Activated CD4-positive, alpha-beta T cell treated with anti-CD3 and anti-CD28 coated beads, Interleukin-2, amount 50 U/mL, for 4 hours (primary cell): ENCODE measurements around the gene PTPRG.

Source experiments
- DNase-seq, 2 experiments: peaks; one replicate each; pipeline ENCODE4 v3.0.0-alpha.2; 2020

PTPRG gene

DNA sequence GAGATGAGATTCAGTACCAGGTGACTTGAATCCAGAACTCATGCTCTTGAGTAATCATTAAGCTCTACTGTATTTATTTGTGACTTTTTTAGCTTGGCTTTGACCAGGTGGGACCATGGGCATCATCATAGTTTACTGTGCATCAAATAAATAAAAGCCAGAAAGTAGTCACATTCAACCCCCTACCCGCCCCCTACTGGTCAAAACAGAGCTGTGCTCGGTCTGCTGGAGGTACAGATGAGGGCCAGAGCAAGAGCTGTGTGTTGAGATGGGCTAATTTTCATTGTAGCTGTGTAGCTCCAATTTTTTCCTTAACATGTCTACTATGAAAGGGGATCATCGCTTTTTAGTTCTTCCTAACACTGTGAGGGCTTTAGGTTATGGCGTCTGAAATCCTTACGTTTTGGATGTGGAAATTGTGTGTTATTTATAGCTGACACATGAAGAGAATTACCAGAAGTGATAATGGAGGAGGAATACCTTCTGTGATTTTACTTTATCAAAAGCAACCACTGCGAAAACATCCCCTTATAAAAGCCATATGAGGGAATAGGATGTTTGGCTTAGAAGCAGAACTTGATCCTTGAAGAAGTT lies 375.1 kb downstream of the PTPRG start:
- no peak for DNase-seq

DNA sequence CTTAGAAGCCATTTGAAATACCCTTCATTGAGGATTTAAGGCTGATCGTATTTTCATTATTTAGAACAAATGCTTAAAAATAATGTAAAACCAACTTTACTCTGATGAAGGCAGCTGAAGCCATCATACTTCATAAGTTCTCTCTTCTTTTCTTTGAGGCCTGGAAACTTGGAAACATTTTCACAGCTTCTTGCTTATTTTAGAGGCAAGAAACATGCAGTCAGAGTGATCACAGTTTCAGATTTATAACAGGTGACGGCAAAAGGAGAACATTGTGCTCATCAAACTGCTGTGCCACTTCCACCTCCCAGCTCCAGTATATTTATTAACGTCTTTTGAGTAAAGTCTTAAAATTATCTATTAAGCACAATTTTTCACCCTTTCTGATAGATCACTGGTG lies 376.1 kb downstream of the PTPRG start:
- no peak for DNase-seq

DNA sequence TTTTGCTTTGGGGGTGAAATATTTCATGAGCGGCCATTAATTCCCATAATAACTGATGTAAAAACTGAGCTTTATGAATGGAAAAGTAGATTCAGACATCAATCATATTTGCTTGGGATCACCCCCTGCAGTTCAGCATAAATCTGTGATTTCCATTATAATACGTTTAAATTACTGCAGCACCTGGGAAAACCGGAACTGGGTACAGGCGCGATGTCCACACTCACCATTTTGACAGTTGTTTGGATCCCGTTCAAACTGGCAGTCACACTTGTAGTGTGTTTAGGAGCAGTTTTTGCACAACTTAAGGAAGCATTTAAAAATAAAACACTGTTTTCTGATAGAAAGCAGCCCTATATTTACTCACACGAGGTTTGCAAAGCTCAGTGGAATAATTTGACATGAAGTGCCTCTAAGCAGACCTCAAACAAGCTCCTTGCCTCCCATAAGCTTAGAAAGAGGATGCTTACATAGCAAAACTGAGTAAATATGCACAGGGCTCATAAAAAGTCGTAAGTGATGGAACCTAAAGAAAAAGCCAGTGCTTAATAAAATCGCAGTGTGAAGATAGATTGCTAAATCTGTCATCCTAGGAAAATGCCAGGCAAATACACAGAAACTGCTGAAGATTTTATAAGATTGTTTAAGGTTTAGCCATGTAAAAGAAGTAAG lies 377.6 kb downstream of the PTPRG start:
- no peak for DNase-seq

DNA sequence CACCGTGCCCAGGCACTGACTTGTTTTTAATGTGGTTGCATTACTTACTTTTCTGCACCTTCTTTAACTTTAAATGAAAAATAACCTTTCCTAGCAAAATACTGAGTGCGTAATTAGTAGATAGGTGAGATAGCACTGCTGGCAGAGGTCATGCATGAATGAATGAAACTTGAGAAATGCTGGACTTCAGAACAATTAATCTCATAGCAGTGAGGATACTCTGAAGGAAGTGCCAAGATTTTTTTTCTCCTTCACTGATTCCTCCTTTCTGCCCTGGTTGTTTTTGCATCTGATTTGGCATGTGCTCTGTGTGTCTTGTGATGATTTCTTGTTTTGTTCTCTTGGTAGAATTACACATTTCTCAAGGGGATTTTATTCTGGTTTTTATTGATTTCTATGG lies 378.9 kb downstream of the PTPRG start:
- DNase-seq, result no peak

DNA sequence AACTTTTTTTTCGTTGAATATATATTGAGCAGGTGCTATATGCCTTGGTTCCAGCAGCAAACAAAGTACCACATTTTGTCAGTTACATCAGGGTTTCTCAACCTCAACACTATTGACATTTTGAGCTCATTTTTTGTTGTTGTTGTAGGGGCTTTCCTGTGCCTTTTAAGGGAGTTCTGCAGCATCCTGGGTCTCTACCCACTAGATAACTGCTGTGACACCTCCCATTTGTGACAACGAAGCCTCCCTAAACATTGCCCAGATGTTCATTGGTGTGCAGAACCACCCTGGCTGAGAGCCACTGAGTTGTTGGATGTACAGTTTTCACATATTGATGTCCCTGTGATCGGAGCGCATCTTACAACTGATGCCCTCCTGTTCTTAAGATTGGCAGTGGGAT lies 382.6 kb downstream of the PTPRG start:
- DNase-seq, result no peak

DNA sequence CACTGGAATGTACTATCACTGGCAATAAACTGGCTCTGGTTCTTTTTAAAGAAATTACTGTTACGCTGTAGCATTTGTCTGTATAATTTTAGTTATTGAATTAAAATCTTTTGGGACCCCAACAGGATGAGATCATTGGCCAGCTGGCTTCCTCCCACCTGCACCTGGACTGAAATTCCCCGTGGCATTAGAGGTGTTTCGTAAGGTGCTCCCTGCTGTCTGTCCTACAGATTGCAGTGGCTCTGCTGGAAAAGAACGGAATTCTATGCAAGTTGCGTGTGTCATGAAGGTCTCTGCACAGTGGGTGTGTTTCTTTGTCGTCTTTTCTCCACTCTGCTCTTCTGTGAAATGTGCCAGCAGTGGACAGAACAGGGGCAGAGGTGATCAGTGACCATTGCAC lies 383.4 kb downstream of the PTPRG start:
- no peak for DNase-seq

DNA sequence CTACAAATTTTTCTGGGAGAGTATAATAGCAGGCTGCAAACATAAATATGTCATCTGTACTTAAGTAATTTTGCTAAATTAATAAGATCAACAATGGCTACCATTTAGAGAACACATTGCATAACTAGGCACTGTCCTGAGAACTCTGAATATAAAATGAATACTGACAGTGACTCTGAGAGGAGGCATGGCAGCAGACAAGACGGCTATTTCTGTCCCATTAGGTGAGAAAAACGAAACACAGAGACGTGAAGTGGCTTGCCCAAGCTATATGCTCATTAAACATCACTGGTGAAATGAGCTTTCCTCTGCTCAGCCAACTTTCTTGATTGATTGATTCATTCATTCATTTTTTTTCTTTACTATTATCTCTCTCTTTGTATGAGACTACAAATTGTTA lies 384.3 kb downstream of the PTPRG start:
- no peak for DNase-seq

DNA sequence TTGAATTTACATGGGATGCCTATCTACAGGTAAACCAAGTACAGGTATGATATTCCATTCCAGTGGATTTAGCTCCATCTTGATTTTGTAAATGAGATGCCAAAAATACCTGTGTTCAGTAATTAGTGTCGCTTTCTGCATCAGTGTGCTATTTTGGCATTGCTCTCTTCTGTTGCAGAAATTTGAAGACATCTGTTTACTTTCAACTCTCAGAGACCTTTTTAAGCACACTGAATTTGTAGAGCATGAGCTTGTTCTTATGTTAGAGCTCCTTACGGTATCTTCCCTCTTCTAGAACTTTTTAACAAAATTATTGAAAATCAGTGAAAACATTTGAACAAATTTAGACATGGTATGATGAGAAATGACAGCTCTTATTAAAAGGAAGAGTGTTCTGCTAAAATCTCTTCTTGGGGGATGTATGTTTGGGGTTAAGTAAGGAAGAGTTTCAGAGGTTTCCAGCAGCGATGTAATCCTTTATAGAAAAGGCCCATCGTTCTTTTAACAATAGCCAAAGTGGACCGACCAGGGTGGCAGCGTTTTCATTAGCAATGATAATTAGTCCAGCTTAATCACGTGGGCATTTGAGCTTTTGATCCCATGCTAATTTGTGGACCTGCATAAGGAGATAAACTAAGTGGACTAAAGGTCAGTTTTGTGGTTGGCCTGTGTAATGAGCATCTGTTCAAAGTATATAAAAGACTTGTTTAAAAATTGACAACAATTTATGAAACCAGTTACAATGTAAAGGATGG lies 385.4 kb downstream of the PTPRG start:
- no peak for DNase-seq

DNA sequence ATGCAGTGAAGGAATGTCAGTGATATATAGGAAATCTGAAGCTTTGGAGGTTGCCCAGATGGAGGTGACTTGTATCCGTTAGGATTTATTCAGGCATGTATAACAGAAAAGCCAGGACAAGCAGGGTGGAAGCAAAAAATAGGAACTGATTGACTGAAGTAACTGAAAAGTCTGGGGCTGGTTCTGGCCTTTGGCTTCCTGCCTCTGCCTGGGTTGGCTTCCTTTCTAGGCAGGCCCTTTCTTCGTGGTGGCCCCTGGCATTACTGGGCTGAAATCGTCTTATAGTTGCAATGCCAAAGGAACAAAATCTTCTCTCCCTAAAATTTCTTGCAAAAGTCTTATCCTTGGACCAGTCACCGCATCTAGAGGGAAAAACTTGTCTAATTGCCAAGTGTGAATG lies 386.1 kb downstream of the PTPRG start:
- DNase-seq, result no peak

DNA sequence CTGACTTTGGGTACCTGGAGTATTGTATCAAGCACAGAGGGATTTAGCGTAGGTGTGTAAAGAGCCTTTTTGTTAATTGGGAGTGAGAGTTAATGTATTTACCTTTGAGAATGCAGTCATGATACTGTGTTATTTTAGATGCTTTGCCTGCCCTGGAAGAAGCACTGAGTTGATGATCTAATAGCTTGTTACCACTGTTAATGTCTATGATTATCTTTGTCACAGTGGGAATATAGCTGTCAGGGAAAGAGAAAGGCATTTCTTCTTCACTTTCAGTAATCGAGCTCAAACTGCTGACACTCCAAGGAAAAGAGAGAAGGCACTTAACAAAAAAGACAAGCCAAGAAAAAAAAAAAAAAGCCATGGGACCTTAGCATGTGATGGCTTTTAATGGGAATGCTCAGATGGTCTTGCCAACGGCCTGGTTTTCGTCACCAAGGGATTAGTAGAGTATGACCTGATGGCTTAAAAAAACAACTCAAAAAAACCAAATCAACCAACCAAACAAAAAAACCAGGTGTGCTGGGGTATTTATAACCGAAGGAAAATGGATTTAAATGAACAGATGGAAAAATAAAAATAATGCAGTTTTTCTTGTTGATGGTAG lies 387.4 kb downstream of the PTPRG start:
- no peak for DNase-seq

DNA sequence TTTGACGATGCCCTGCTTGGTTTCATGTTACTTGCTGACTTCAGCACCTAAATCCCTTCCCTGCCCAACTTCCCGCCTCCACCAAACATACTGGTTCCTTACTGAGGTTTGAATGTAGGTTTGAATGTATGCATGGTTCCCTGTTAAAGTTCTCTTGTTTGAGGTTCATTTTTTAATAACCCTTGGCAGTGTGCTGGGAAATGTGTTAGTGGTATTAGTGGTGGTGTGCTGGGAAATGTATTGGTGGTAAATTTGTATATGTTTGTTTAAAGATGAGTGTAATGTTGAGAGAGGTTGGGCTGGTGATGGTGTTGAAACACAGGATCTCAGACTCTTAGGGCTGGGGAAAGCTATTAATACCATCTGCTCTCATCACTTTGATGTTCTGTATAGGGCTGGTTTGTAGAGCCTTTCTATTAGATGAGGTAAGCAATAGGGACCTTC lies 392.7 kb downstream of the PTPRG start:
- DNase-seq, result no peak

DNA sequence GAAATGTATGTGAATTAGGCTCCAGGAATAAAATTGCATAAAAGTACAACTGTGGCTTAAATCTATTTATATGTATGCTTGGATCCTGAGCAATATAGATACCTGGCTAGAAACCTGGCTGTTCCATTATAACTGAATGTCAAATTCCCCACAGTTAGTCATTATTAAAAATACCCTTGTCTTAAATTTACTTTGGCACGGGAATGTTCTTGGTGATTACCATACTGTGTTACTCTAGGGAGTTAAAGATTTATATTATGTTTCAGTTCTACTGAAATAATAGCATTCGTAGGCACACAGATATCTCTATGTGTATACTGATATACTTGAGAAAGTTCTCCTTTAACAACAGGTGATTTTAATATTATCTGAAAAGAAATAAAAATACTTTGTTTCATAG lies 394.1 kb downstream of the PTPRG start:
- no peak for DNase-seq

DNA sequence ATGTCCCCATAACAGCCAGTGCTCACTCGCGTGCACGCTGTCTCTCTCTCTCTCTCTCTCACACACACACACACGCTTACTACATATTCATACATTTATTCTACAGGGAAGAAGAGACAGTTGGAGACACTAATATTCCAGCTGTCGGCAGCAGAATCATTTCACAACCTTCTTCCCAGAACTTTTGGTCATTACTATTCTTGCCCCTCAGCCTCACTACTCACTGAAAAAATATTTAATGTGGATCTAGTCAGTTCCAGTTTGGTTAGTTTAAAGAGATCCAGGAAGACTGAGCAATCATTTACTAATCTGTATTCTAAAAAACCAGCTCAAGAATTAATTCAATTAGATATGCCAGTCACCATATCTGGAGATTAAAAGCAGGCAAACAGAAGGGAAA lies 394.9 kb downstream of the PTPRG start:
- DNase-seq, result no peak

DNA sequence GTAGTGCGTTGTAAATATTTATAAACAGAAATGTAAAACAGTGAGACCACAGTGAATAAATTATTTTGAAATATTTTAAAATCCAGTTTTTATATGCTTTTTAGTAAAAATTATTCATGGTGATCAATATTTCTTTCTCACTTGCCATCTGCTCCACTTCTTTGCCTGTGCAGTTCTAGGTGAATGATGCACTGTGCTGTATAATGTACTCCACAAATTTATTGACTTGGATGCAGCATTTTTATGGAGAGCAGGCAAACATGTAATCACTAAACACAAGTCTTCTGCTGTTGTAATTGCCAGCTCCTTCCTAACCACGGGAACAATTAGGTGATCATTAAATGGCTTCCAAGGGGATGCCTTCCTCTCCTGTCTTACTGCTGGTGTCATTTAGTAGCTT lies 395.9 kb downstream of the PTPRG start:
- no peak for DNase-seq

DNA sequence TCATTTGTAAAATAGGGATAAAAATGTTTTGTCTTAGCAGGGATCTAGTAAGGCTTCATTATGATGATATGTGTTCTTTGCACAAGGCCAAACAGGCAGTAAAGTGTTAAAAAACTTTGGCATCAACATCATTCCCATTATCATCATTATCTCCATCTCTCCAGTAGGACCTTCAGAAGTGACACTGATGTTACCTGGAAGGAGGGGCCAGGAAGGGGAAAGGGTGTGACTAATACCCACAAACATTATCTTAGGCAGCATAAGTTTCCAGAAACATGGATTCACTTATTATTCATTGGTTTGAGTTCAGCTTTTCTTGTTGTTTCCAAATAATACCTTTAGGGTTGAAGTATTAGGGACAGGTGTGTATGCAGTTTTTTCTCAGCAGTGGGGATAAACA lies 399.6 kb downstream of the PTPRG start:
- no peak for DNase-seq

DNA sequence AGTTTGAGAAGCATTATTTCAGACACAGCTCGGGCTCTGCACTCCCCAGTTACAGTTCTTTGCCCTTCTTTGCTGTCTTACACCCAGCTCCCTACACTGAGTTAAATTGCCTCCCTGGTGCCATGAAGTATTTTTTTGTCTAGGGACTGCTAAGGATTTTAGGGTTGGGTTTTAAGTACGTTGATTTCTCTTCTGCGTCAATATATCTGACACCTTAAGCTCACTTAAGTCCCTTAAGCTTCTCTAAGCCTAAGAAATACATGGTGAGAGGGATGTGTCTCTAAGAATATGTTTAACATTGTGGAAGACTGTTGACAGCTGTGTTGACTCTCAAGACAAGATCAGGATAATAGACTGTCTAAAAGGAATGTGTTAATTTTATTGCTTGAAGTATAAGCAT lies 400.5 kb downstream of the PTPRG start:
- no peak for DNase-seq

DNA sequence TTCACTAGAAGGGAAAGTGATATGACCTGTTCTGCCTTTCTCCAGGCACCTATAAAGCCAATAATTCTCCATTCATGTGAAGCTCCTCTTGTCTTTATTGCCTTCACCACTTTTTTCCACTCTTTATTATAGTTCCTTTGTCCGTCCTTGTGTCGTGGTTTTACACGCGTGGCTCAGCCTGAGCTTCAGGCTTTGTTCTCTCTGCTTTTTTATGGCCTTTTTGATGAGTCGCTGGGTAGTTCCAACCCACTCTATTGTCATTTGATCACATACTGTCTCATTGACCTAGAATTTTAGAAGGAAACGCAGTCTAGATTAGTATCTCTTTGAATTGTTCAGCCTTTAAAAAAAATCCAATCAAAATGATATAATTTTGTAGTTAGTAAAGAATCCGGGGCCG lies 403.2 kb downstream of the PTPRG start:
- DNase-seq, result no peak

DNA sequence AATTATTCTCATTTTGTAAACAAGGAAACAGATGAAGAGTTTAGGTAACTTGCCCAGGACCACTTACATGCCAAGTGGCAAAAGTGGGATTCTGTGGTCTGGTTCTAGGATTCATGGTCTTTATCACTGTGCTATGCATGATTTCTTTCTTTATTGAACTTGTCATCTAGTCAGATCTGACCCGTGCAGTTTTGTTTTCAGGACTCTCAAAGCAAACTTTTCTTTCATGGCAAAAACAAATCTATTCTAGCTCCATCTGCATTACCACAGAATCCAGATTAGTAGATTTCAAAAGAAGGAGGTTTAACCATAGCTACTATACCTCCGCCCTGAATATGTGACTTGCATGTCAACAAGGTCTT lies 404.4 kb downstream of the PTPRG start:
- DNase-seq, result no peak

DNA sequence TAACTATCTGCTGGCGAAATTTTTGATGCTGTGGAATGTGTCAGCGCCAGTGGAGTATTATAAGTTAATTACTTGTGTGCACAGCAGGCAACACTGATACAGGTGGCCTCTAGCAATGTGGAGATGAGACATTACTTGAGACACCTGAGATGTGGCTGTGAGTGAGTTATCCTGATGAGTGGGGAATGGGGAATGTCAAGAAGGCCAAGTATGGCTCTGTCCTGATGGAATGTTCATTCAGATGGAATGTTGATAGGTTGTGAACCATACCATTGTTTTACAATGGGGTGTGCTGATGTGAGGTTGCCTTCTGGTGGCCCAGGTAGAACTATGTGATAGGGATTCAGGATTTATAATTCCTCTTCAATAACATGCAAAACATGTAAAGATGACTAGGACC lies 404.8 kb downstream of the PTPRG start:
- DNase-seq, result no peak

DNA sequence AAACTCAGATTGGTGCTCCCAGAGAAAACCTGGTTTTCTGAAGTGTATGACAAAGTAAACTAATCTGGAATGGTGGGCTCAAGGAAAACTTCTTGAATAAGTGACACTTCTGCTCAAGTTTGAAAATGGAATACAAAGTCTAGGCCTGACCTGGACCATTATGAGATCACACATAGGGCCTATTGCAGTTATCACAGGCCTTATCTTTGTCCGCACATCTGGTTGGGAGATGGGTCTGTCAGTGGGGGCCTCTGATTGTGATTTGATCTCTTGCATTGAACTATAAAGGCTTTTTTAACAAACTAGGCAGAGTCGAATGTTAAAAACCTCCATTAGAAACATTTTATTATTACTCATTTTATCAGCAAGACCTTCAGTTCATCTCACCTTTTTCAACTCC lies 405.6 kb downstream of the PTPRG start:
- no peak for DNase-seq

DNA sequence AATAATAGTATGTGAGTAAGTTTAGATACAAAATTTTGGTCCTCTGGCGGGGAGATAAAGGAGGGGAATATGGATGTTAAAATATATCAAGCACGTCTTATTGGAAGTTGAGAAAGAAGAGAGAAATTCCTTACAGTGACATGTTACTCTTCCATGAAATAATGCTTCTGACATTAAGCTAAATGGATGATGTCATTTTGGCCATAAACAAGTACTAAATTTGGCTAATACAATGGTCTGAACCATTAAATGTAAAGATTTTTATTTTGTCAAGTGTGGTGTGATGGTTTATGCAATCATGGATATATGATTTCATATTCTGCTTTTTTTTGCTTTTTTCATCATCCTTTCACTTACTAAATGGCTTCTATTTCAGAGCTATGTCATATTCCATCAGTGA lies 406.6 kb downstream of the PTPRG start:
- DNase-seq, result no peak

DNA sequence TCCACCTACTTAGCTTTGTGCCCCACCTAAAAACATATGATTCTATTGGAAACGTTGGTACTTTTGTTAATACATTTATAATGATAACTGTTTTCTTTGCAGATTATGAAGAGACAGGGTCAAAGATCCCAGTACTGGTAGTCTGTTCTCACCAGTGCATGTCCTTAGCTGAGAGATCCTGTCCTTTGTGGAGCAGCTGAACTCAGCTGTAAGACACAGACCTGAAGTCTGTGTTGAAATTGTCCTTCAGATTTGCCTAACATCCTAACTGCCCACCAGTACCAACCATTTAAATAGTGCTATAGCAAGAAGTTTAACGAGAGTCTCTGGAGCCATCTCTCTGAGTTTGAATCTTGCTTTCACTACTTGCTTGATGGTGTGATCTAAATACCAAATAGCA lies 413.3 kb downstream of the PTPRG start:
- no peak for DNase-seq

DNA sequence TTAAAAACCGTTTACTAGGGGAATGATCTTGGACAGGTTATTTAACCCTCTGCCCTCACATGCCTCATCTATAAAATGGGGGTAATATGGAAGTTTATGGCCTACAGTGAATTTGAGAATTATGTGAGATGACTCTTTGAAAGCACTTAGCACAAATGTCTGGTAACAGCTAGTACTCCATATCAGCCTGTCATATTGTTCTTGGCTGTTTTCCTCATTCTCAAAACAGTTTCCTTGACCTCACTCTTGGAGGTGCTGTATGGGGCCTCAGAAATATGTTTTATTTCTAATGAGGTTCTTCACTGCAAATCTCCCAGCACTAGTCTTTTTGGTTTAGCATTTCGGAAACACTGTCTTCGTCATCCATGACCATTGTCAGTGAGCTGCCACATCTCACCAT lies 413.8 kb downstream of the PTPRG start:
- no peak for DNase-seq

DNA sequence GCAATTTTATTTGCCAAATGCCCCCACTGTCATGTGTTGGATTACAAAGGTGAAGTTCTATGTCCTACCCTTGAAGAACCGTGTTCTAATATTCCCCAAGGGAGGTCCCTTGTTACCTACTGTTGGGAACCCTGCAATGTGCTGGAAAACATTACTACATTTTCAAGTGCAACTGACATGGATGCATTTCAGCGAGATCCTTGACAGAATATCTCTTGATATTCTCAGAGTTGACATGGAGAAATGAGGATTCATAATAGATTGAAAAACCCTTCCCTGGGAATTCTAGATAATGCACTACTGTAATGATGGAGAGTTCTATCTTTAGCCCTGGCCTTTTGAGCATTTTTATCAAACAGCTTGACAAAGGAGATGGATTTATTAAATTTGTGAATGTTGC lies 414.6 kb downstream of the PTPRG start:
- no peak for DNase-seq
